Vagina (tissue), 2 donors: Measurements from ENCODE around the gene SGK1.

ENCODE experiments used
- POLR2A ChIP-seq, 2 donors: fragments of 450-650 bp; IDR thresholded peaks; one replicate each; pipeline ENCODE4 v1.6.1; 2017; ENCODE audit warnings: antibody characterized with exemption in 2 of 2, mild to moderate bottlenecking in 2 of 2, moderate library complexity in 2 of 2
- TF ChIP-seq, protein P1 (sequence below), 3 experiments: fragments of 450-650 bp in 2 of 3; fragments of 200-600 bp in 1 of 3; sonication (generic) in 1 of 3; IDR thresholded peaks; one replicate each; pipeline ENCODE4 v1.5.1; 2017 to 2019; ENCODE audit warnings: antibody characterized with exemption in 3 of 3, mild to moderate bottlenecking in 2 of 3, moderate library complexity in 2 of 3

- TF ChIP-seq POLR2A (IDR thresholded peaks at IDR 0.05) = no peak
- TF ChIP-seq, protein P1, sequence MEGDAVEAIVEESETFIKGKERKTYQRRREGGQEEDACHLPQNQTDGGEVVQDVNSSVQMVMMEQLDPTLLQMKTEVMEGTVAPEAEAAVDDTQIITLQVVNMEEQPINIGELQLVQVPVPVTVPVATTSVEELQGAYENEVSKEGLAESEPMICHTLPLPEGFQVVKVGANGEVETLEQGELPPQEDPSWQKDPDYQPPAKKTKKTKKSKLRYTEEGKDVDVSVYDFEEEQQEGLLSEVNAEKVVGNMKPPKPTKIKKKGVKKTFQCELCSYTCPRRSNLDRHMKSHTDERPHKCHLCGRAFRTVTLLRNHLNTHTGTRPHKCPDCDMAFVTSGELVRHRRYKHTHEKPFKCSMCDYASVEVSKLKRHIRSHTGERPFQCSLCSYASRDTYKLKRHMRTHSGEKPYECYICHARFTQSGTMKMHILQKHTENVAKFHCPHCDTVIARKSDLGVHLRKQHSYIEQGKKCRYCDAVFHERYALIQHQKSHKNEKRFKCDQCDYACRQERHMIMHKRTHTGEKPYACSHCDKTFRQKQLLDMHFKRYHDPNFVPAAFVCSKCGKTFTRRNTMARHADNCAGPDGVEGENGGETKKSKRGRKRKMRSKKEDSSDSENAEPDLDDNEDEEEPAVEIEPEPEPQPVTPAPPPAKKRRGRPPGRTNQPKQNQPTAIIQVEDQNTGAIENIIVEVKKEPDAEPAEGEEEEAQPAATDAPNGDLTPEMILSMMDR (IDR thresholded peaks at IDR 0.05) = no peak
Observed at GRCh38 chr6:134309227-134309626, 8.7 kb downstream of the SGK1 start.
